OCI-LY3 (cell line): ENCODE measurements around the gene PLIN5.

Source experiments
- EZH2phosphoT487 ChIP-seq: fragments of 200-600 bp; shearing (Covaris generic); IDR thresholded peaks from 2 replicates; pipeline ENCODE4 v1.6.1; 2018; ENCODE audit warnings: antibody characterized with exemption, mixed run types, low read depth
- TF ChIP-seq, protein P1 (sequence below): fragments of 200-600, 300-600 bp; sonication (generic); IDR thresholded peaks from 2 replicates; pipeline ENCODE4 v1.5.1; 2014; ENCODE audit warnings: antibody characterized with exemption, low read length, low read depth

DNA sequence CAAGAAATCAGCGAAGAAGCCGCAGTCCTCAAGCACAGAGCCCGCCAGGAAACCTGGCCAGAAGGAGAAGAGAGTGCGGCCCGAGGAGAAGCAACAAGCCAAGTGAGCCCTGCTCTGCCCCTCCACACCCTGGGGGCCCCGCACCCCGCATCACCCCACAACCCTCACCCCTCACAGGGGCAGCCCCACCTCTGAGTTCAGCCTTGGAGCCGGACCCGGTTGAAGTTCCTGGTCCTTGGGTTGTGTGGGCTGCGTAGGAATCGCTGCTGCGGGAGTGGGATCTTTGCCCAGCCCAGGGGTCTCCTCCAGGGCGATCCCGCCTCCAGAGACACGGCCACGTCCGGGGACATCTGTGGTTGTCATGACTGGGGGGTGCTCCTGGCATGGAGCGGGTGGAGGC lies 38.7 kb downstream of the PLIN5 start:
- TF ChIP-seq, protein P1, sequence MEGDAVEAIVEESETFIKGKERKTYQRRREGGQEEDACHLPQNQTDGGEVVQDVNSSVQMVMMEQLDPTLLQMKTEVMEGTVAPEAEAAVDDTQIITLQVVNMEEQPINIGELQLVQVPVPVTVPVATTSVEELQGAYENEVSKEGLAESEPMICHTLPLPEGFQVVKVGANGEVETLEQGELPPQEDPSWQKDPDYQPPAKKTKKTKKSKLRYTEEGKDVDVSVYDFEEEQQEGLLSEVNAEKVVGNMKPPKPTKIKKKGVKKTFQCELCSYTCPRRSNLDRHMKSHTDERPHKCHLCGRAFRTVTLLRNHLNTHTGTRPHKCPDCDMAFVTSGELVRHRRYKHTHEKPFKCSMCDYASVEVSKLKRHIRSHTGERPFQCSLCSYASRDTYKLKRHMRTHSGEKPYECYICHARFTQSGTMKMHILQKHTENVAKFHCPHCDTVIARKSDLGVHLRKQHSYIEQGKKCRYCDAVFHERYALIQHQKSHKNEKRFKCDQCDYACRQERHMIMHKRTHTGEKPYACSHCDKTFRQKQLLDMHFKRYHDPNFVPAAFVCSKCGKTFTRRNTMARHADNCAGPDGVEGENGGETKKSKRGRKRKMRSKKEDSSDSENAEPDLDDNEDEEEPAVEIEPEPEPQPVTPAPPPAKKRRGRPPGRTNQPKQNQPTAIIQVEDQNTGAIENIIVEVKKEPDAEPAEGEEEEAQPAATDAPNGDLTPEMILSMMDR = no peak
- TF ChIP-seq EZH2phosphoT487 = no peak
